Measurements from ENCODE around the gene IQSEC1. TPM values are rescaled to one million over a fixed set of nuclear protein-coding genes. Genes with fewer than 3 reads are reported as not detected.

Gene IQSEC1
- total and polyA plus RNA-seq, 2 donors (not counting 1 experiment from before 2014, with no cell fraction given), result 96.7 to 222 TPM

- 95% methylated on average over 9 of the region's 13 CpGs for WGBS (ENCODE audit: insufficient coverage)
- ATAC-seq (ENCODE audit: low read depth) (no peak), DNase-seq (no peak)
- Mint-ChIP-seq H3K9me3 (ENCODE audit: insufficient read depth) (no peaks in the 10 kb centered on the region), H3K4me1 (peaks cover 5% of the 10 kb centered on the region), H3K27ac (peak overlapping the region; percentile 21), H3K27me3 (no peaks in the 10 kb centered on the region), H3K4me3 (no peak overlapping the region)
- no peak overlapping the region for H3K27ac ChIP-seq (ENCODE audit: low read length in 2 of 2)
- intact Hi-C loops (cut with micrococcal nuclease), result no loop called here
- H3K4me3 ChIP-seq (ENCODE audit: control extremely low read depth in 1 of 5, extremely low read depth in 1 of 5, insufficient read depth in 1 of 5, low read depth in 2 of 5, low read length in 4 of 5), result no peak overlapping the region
- no peaks in the 10 kb centered on the region for H3K27me3 ChIP-seq (replicated peaks in 1 of 4; ENCODE audit: control extremely low read depth in 1 of 4, control insufficient read depth in 3 of 4, insufficient read depth in 4 of 4, low read length in 3 of 4)
- peaks cover 0 to 10% (median 0%) of the 10 kb centered on the region in 3 donors for H3K9me3 ChIP-seq (ENCODE audit: control extremely low read depth in 1 of 3, control insufficient read depth in 2 of 3, insufficient read depth in 1 of 3, low read length in 2 of 3)
- ChIA-PET POLR2A (no interaction called here), CTCF (interaction anchor here (1.0 to 9.2 kb wide), 3 partner anchors 12 to 180 kb away, joined by 3 to 76 read pairs (median 5); no protein-coding TSS in a partner anchor)
- peaks cover 0 to 4% of the 10 kb centered on the region in 2 donors for H3K4me1 ChIP-seq (ENCODE audit: control insufficient read depth in 2 of 2, insufficient read depth in 2 of 2, low read length in 2 of 2)
- H4K20me1 ChIP-seq (ENCODE audit: control insufficient read depth, insufficient read depth, low read length, poor library complexity, severe bottlenecking), result no peaks in the 10 kb centered on the region
- no peaks in the 10 kb centered on the region for H3K36me3 ChIP-seq (replicated peaks in 1 of 2; ENCODE audit: control extremely low read depth in 1 of 2, control insufficient read depth in 1 of 2, extremely low read depth in 1 of 2, insufficient read depth in 2 of 2, low read length in 1 of 2)
- H3K4me2 ChIP-seq (replicated peaks; ENCODE audit: low read depth, low read length, poor library complexity, severe bottlenecking), result no peak overlapping the region
- TF ChIP-seq CTCF (IDR thresholded peaks at IDR 0.05), result no peak
- TF ChIP-seq EZH2 (IDR thresholded peaks at IDR 0.05; ENCODE audit: borderline replicate concordance, insufficient read depth, low read depth, low read length, poor library complexity, severe bottlenecking), result no peak
- no peak overlapping the region for H3K9ac ChIP-seq (ENCODE audit: low read length)
- H3K79me2 ChIP-seq (ENCODE audit: control insufficient read depth, insufficient read depth, low read length), result no peaks in the 10 kb centered on the region
- H2AFZ ChIP-seq (ENCODE audit: insufficient read depth, low read depth, low read length, poor library complexity, severe bottlenecking), result no peak overlapping the region
Measured at GRCh38 chr3:13103416-13104058, 30.3 kb upstream of the IQSEC1 start.
